ENCODE results near the gene NFILZ.

NFILZ gene

GRCh38 chr19:8643860-8644653, 13.6 kb downstream of the NFILZ start:
- DNase-seq: no peak

DNA sequence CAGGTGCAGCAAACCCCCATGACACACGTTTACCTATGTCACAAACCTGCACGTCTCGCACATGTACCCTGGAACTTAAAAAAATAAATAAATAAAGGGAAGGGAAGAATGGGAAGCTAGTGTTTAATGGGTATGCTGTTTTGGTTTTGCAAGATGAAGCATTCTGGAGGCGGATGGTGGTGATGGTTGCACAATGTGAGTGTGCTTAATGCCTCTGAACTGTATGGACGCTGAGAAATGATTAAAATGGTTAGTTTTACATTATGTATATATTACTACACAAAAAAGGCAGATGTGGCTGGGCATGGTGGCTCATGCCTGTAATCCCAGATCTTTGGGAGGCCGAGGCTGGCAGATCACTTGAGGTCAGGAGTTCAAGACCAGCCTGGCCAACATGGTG, 17.8 kb downstream of the NFILZ start:
- no peak for DNase-seq

DNA sequence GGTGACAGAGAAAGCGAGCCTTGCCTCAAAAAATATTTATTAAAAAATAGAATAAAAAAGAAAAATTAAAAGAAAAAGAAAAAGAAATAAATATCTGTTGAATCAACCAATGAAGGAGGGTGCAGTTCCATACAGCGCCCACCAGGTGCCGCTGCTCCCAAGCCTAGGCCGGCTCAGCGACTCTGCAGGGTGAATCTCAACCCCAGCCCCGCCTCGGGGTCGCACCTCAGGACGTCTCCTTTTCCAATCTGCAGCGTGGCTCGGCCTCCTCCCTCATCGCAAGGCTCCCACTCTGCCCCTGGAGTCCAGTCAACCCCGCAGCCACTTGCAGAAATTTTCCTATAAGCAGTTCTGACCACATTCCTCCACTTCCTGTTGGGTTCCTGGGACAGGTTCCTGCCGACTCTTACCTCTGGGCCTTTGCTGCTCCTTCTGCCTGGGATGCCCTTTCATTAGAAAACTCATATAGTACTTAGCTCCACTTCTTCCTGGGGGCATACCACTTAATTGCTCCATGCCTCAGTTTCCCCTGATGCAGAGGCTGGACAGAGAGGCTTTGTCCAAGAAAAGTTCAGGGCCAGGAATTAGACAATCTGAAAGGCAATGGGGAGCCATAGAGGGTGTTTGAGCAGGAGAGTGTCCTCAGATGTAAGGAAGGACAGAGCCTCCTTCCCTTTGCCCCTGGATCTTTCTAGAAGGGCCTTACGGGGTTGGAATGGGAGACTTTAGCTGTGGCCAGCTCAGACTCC, 24.3 kb downstream of the NFILZ start:
- DNase-seq: peak; percentile 74

DNA sequence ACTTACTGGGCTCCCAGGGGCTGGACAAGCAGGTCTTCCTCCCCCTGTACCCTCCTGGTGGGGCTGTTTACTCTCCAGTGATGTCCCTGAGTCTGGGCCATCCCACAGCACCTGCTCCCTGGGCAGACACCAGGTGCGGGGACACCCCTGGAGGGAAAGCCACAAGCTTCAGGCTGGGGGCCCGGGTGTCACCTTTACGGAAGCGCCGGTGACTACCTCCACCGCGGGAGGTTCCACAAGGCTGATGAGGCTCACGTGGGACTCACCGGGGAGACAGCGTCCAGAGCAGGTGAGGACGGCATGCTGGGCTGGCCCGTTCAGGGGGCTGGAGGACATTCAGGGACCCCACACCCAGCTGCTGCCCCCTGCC, 24.9 kb downstream of the NFILZ start:
- no peak for DNase-seq

DNA sequence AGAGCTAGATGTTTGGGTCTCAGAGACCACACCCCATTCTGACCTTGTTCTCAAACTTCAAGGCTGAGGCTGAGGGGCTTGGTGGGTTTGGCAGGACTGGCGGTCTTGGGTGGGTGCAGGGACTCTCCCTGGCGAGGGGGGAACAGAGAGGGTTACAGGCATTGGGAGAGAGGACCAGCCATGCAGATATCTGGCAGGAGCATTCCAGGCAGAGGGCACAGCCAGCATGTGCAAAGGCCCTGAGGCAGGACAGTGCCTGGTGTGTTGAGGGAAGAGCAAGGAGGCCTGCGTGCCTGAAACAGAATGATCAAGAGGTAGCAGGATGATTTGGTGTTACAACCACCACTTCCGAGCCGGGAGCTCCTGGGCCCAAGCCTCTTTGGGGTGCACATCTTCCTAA, 27.4 kb downstream of the NFILZ start:
- no peak for DNase-seq

DNA sequence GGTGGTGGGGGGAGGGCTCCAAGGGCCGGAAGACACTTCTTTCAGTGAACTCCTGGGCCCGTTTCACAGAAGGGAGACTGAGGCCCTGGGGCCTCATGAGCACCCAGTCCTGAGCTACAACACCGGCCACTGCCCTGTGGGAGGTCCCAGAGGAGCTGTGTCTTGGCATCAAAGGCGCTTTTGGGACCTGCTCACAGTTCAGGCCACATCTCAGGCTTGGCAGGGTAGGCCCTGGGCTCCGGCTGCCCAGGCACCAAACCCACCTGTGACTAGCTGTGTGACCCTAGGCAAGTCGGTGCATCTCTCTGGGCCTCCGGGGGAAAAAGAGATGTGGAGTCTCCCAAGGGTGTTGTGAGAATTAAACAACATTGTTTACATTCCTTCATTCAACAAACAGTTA, 29.5 kb downstream of the NFILZ start:
- no peak for DNase-seq

GRCh38 chr19:8662263-8662662, 31.8 kb downstream of the NFILZ start:
- DNase-seq: no peak

GRCh38 chr19:8663920-8664670, 33.7 kb downstream of the NFILZ start:
- peak; percentile 54 for DNase-seq

DNA sequence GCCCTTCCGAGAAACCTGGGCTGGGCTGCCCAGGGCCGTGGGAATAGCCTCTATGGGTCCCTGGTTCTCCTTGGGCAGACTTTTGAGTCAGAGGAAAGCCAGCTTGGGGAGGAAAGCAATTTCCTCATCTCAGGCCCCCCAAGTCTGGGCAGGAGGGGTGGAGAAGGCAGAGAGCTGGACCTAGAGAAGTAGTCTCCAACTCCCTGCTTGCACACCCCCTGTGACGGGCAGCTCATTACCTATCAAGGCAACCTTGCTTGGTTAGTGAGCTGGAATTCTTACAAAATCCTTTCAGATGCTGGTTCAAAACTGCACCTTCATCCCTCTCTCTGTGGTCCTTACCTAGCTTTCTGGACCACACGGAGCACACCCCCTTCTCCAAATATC, 34.2 kb downstream of the NFILZ start:
- no peak for DNase-seq

GRCh38 chr19:8665468-8666213, 35.2 kb downstream of the NFILZ start:
- DNase-seq: no peak

DNA sequence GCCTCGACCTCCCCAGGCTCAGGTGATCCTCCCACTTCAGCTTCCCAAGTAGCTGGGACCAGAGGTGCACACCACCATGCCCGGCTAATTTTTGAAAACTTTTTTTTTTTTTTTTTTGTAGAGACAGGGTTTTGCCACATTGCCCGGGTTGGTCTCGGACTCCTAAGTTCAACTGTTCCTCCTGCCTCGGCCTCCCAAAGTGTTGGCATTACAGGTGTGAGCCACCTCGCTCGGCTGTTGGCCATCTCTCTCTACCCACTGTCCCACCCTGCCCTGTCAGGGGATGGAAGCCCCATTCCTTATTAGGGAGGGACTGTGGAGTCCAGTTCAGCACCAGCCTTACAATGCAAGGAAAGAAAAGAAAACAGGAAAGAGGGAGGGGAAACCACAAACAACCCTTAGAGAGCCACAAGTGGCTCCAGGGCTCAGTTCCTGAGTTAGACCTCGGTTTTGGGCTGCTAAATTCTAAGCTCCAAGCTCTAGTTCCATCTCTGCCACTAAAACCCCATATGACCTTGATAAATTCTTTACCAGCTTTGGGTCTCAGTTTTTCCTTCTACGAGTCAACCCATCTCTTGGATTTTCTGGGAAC, 36.5 kb downstream of the NFILZ start:
- DNase-seq: no peak

DNA sequence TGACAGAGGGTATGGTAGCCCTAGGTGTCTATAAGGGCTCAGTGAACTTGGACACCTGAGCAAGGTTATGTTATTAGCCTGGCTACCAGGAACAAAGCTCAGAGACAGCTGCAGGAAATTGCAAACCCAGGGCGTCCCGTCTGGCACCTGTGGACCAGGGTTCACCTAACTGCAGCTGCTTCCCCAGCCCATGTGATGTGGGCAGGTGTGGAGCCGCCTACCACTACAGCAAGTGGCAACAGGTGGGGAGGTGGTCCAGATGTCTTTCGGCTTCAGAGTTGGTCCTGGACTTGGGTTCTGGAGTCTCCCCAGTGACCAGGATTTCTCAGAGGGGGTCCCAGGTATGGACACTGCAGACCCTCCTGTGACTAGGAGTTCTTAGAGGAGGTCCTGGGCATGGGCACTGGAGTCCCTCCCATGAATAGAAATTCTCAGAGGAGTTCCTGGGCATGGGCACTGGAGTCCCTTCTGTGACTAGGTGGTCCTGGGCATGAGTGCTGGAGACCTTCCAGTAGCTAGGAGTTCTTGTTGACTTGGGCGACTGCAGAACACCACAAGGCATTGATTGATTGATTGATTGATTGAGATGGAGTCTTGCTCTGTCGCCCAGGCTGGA, 43.0 kb downstream of the NFILZ start:
- DNase-seq: no peak

GRCh38 chr19:8675066-8675465, 44.6 kb downstream of the NFILZ start:
- no peak for DNase-seq

DNA sequence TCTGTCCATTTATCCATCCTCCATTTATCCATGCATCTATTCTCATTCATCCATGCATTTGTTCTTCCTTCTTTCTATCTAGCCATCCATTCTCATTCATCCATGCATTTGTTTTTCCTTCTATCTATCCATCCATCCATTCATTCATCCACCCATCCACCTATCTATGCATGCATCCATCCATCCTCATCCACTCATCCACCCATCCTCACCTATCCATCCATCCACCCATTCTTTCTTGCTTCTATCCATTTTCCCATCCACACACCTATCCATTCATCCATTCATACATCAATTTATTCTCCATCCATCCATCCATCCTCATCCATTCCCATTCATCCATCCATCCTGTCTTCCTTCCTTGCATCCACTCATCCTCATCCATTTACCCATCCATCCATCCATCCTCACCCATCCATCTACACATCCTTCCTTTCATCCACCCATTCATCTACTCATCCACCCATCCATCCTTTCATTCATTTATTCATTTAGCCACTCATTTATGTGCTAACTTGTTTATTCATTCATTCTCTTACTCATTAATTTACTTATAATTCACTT, 47.9 kb downstream of the NFILZ start:
- DNase-seq: no peak

Data from activated CD4-positive, alpha-beta T cell treated with anti-CD3 and anti-CD28 coated beads, Interleukin-2, Interleukin-6, amounts not matched to agents 100 ng/mL and 50 ng/mL, durations not matched to agents 16 hours and 8 hours (primary cell).